WTC11 (cell line): ENCODE data around the gene ARHGAP10. TPM values are rescaled to one million over a fixed set of nuclear protein-coding genes. Genes with fewer than 3 reads are reported as not detected.

Experiments used
- ATAC-seq: fragments of 200-7000 bp; cut with Tn5 transposase; 2 replicates; pipeline ENCODE4 v1.10.0; 2021; ENCODE audit warnings: mild to moderate bottlenecking, moderate library complexity
- CTCF ChIA-PET: fragments of 300-600 bp; sonication (Branson Sonifier 250); formaldehyde crosslinking; loops from one replicate; lab custom pipeline; 2021; ENCODE audit warnings: antibody characterized with exemption; lab: Charles Lee
- POLR2A ChIA-PET: fragments of 350-600 bp; sonication (Branson Sonifier 250); formaldehyde crosslinking; loops from one replicate; lab custom pipeline; 2021; ENCODE audit warnings: antibody characterized with exemption; lab: Charles Lee
- DNase-seq: peaks from one replicate; pipeline ENCODE4 v3.0.0; 2021; ENCODE audit warnings: low spot score
- H3K27ac Mint-ChIP-seq: 2 replicates; pipeline ENCODE4 v1.8.0; 2021; ENCODE audit warnings: mixed read lengths
- H3K27me3 Mint-ChIP-seq: 2 replicates; pipeline ENCODE4 v1.8.0; 2021; ENCODE audit warnings: low read depth, mild to moderate bottlenecking, moderate library complexity, mixed read lengths
- H3K36me3 Mint-ChIP-seq: 2 replicates; pipeline ENCODE4 v1.8.0; 2021; ENCODE audit warnings: mixed read lengths
- H3K4me1 Mint-ChIP-seq: 2 replicates; pipeline ENCODE4 v1.8.0; 2022; ENCODE audit warnings: mixed read lengths
- H3K4me3 Mint-ChIP-seq: 2 replicates; pipeline ENCODE4 v1.8.0; 2021; ENCODE audit warnings: mild to moderate bottlenecking, moderate library complexity, mixed read lengths
- H3K9me3 Mint-ChIP-seq: 2 replicates; pipeline ENCODE4 v1.8.0; 2021; ENCODE audit warnings: mixed read lengths
- CBFB ChIP-seq: sonication (generic); formaldehyde crosslinking; IDR thresholded peaks from 2 replicates; pipeline ENCODE4 v1.8.1; 2022; ENCODE audit warnings: mild to moderate bottlenecking, low read depth, missing genetic modification reagents
- FOXK1 ChIP-seq: sonication (generic); formaldehyde crosslinking; IDR thresholded peaks from 2 replicates; pipeline ENCODE4 v1.8.0; 2022; ENCODE audit warnings: mild to moderate bottlenecking, moderate library complexity, missing genetic modification reagents
- FOXP1 ChIP-seq: sonication (generic); formaldehyde crosslinking; IDR thresholded peaks from 2 replicates; pipeline ENCODE4 v1.8.0; 2022; ENCODE audit warnings: missing genetic modification reagents, mild to moderate bottlenecking, moderate library complexity, borderline replicate concordance
- MYBL2 ChIP-seq: sonication (generic); formaldehyde crosslinking; IDR thresholded peaks from 2 replicates; pipeline ENCODE4 v1.8.1; 2023; ENCODE audit warnings: mild to moderate bottlenecking, moderate library complexity, missing genetic modification reagents
- NR1H2 ChIP-seq: sonication (generic); formaldehyde crosslinking; IDR thresholded peaks from 2 replicates; pipeline ENCODE4 v1.9.0; 2021; ENCODE audit warnings: mild to moderate bottlenecking, moderate library complexity, missing genetic modification reagents
- NR3C1 ChIP-seq: sonication (generic); formaldehyde crosslinking; conservative IDR thresholded peaks from 2 replicates; pipeline ENCODE4 v1.8.1; 2023; ENCODE audit warnings: low read depth, mild to moderate bottlenecking, missing genetic modification reagents
- PREB ChIP-seq: sonication (generic); formaldehyde crosslinking; IDR thresholded peaks from 2 replicates; pipeline ENCODE4 v1.8.1; 2022; ENCODE audit warnings: mild to moderate bottlenecking, missing genetic modification reagents, moderate library complexity, borderline replicate concordance
- PRRX2 ChIP-seq: fragments of 250-450 bp; sonication (Bioruptor Pico); IDR thresholded peaks from 2 replicates; pipeline ENCODE4 v1.8.0; 2021; ENCODE audit warnings: mild to moderate bottlenecking
- SMAD3 ChIP-seq: sonication (generic); formaldehyde crosslinking; IDR thresholded peaks from 2 replicates; pipeline ENCODE4 v1.8.0; 2022; ENCODE audit warnings: missing genetic modification reagents, mild to moderate bottlenecking, borderline replicate concordance
- SMAD4 ChIP-seq: sonication (generic); formaldehyde crosslinking; IDR thresholded peaks from 2 replicates; pipeline ENCODE4 v1.8.0; 2022; ENCODE audit warnings: mild to moderate bottlenecking, missing genetic modification reagents
- SP1 ChIP-seq: sonication (generic); formaldehyde crosslinking; conservative IDR thresholded peaks from 2 replicates; pipeline ENCODE4 v1.8.1; 2022; ENCODE audit warnings: missing genetic modification reagents
- TP53 ChIP-seq: sonication (generic); formaldehyde crosslinking; IDR thresholded peaks from 2 replicates; pipeline ENCODE4 v1.8.1; 2023; ENCODE audit warnings: mild to moderate bottlenecking, missing genetic modification reagents
- ZMAT4 ChIP-seq: fragments of 250-450 bp; sonication (Bioruptor Pico); IDR thresholded peaks from 2 replicates; pipeline ENCODE4 v1.9.0; 2021; ENCODE audit warnings: mild to moderate bottlenecking
- ZNF423 ChIP-seq: fragments of 250-450 bp; sonication (Bioruptor Pico); IDR thresholded peaks from 2 replicates; pipeline ENCODE4 v2.1.2; 2022; ENCODE audit warnings: mild to moderate bottlenecking, moderate library complexity
- ZSCAN18 ChIP-seq: fragments of 250-450 bp; sonication (Bioruptor Pico); IDR thresholded peaks from 2 replicates; pipeline ENCODE4 v2.1.2; 2022; ENCODE audit warnings: mild to moderate bottlenecking, moderate library complexity
- total RNA-seq: library from RNA; stranded (reverse); gene quantifications from 3 replicates; pipeline ENCODE4 v1.2.3, GENCODE V29; 2021
- TF ChIP-seq, protein P1 (sequence below): sonication (generic); formaldehyde crosslinking; IDR thresholded peaks from 2 replicates; pipeline ENCODE4 v1.8.0; 2023; ENCODE audit warnings: mild to moderate bottlenecking, missing genetic modification reagents
- TF ChIP-seq, protein P2 (sequence below): sonication (generic); formaldehyde crosslinking; IDR thresholded peaks from 2 replicates; pipeline ENCODE4 v1.8.1; 2022; ENCODE audit warnings: missing genetic modification reagents, borderline replicate concordance
- TF ChIP-seq, protein P3 (sequence below): fragments of 250-450 bp; sonication (Bioruptor Pico); IDR thresholded peaks from 2 replicates; pipeline ENCODE4 v1.9.0; 2021; ENCODE audit warnings: moderate library complexity, mild to moderate bottlenecking, inconsistent platforms, borderline replicate concordance
- TF ChIP-seq, protein P4 (sequence below): fragments of 250-450 bp; sonication (Bioruptor Pico); IDR thresholded peaks from 2 replicates; pipeline ENCODE4 v1.9.0; 2021; ENCODE audit warnings: mild to moderate bottlenecking, borderline replicate concordance

ARHGAP10 gene
- total RNA-seq, 1 experiment from 2014 or later, result 9.6 TPM

DNA sequence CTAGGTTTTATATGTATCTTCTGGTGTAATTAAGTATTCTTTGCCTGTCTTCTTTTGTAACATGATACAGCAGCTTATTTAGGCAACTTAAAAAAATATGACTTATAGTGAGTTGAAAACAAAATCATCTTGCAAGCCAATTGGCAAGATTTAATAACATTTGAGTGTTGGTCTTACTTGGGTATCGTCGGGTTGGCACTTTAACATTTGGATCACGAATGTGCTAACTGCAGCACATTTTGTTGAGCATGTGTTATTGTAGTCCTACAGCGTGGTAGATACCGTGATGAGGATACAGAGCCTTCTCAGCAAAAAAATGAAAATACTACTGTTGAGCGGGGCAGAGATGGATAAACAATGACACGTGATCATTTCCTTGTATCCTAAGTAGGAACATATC, 295.3 kb downstream of the ARHGAP10 start (continued):
- TF ChIP-seq, protein P1, sequence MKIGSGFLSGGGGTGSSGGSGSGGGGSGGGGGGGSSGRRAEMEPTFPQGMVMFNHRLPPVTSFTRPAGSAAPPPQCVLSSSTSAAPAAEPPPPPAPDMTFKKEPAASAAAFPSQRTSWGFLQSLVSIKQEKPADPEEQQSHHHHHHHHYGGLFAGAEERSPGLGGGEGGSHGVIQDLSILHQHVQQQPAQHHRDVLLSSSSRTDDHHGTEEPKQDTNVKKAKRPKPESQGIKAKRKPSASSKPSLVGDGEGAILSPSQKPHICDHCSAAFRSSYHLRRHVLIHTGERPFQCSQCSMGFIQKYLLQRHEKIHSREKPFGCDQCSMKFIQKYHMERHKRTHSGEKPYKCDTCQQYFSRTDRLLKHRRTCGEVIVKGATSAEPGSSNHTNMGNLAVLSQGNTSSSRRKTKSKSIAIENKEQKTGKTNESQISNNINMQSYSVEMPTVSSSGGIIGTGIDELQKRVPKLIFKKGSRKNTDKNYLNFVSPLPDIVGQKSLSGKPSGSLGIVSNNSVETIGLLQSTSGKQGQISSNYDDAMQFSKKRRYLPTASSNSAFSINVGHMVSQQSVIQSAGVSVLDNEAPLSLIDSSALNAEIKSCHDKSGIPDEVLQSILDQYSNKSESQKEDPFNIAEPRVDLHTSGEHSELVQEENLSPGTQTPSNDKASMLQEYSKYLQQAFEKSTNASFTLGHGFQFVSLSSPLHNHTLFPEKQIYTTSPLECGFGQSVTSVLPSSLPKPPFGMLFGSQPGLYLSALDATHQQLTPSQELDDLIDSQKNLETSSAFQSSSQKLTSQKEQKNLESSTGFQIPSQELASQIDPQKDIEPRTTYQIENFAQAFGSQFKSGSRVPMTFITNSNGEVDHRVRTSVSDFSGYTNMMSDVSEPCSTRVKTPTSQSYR (CRISPR knock-in tag), result no peak
- TF ChIP-seq NR3C1 (CRISPR knock-in tag) (no peak), FOXK1 (CRISPR knock-in tag) (no peak)
- TF ChIP-seq, protein P2, sequence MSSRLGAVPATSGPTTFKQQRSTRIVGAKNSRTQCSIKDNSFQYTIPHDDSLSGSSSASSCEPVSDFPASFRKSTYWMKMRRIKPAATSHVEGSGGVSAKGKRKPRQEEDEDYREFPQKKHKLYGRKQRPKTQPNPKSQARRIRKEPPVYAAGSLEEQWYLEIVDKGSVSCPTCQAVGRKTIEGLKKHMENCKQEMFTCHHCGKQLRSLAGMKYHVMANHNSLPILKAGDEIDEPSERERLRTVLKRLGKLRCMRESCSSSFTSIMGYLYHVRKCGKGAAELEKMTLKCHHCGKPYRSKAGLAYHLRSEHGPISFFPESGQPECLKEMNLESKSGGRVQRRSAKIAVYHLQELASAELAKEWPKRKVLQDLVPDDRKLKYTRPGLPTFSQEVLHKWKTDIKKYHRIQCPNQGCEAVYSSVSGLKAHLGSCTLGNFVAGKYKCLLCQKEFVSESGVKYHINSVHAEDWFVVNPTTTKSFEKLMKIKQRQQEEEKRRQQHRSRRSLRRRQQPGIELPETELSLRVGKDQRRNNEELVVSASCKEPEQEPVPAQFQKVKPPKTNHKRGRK (CRISPR knock-in tag), result no peak

DNA sequence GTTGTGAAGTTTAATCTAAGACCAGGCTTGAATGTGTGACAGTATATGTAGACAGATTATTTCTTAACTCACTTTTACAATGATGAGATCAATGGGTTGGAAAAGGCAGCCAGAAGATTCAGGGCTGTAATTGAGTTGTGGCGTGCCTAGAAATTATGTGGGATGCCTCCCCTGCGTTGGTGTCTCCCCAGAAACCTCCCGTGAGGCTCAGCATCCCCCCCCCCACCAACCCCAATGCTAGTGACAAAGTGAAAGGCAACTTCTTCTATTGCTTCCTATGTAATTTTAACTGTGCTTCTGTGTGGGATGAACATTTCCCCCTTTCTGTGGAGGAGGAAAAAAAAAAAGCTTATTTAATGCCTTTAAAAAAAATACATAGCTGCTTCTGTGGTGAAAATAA, 297.9 kb downstream of the ARHGAP10 start:
- no peaks in the 10 kb centered on the region for H3K27me3 Mint-ChIP-seq
- ChIA-PET CTCF (no interaction called here), POLR2A (interaction anchor here (0.6 to 0.7 kb wide), 2 partner anchors 9 to 12 kb away, joined by 3 to 8 read pairs; no protein-coding TSS in a partner anchor)
- peaks cover 14% of the 10 kb centered on the region for H3K9me3 Mint-ChIP-seq
- no peak overlapping the region for H3K27ac Mint-ChIP-seq
- no peak for TF ChIP-seq MYBL2 (CRISPR knock-in tag)
- TF ChIP-seq PRRX2 (CRISPR knock-in tag), result no peak
- TF ChIP-seq, protein P3, sequence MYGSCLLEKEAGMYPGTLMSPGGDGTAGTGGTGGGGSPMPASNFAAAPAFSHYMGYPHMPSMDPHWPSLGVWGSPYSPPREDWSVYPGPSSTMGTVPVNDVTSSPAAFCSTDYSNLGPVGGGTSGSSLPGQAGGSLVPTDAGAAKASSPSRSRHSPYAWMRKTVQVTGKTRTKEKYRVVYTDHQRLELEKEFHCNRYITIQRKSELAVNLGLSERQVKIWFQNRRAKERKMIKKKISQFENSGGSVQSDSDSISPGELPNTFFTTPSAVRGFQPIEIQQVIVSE (CRISPR knock-in tag), result no peak
- TF ChIP-seq NR1H2 (CRISPR knock-in tag), result no peak
- TF ChIP-seq SMAD3, result no peak
- TF ChIP-seq, protein P4, sequence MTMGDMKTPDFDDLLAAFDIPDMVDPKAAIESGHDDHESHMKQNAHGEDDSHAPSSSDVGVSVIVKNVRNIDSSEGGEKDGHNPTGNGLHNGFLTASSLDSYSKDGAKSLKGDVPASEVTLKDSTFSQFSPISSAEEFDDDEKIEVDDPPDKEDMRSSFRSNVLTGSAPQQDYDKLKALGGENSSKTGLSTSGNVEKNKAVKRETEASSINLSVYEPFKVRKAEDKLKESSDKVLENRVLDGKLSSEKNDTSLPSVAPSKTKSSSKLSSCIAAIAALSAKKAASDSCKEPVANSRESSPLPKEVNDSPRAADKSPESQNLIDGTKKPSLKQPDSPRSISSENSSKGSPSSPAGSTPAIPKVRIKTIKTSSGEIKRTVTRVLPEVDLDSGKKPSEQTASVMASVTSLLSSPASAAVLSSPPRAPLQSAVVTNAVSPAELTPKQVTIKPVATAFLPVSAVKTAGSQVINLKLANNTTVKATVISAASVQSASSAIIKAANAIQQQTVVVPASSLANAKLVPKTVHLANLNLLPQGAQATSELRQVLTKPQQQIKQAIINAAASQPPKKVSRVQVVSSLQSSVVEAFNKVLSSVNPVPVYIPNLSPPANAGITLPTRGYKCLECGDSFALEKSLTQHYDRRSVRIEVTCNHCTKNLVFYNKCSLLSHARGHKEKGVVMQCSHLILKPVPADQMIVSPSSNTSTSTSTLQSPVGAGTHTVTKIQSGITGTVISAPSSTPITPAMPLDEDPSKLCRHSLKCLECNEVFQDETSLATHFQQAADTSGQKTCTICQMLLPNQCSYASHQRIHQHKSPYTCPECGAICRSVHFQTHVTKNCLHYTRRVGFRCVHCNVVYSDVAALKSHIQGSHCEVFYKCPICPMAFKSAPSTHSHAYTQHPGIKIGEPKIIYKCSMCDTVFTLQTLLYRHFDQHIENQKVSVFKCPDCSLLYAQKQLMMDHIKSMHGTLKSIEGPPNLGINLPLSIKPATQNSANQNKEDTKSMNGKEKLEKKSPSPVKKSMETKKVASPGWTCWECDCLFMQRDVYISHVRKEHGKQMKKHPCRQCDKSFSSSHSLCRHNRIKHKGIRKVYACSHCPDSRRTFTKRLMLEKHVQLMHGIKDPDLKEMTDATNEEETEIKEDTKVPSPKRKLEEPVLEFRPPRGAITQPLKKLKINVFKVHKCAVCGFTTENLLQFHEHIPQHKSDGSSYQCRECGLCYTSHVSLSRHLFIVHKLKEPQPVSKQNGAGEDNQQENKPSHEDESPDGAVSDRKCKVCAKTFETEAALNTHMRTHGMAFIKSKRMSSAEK, result no peak
- no peak for TF ChIP-seq SMAD4 (CRISPR knock-in tag)
- TF ChIP-seq CBFB, result no peak
- TF ChIP-seq PREB (CRISPR knock-in tag), result no peak
- no peak for TF ChIP-seq TP53 (CRISPR knock-in tag)
- TF ChIP-seq, protein P1 (CRISPR knock-in tag), result no peak
- no peak for TF ChIP-seq SP1 (CRISPR knock-in tag)
- TF ChIP-seq ZNF423 (CRISPR knock-in tag), result no peak
- TF ChIP-seq FOXP1 (CRISPR knock-in tag), result no peak
- no peak for TF ChIP-seq ZSCAN18
- TF ChIP-seq ZMAT4 (CRISPR knock-in tag), result no peak
- H3K4me3 Mint-ChIP-seq, result no peak overlapping the region
- H3K36me3 Mint-ChIP-seq, result no peaks in the 10 kb centered on the region
- H3K4me1 Mint-ChIP-seq, result peaks cover 21% of the 10 kb centered on the region
- DNase-seq, result no peak
- ATAC-seq, result no peak
